SK-N-DZ (cell line): ENCODE results near the gene ZBTB38. TPM values are rescaled to one million over a fixed set of nuclear protein-coding genes. Genes with fewer than 3 reads are reported as not detected.

Experiments
- DNase-seq: peaks from one replicate; pipeline ENCODE4 v3.0.0-alpha.2; 2015; ENCODE audit warnings: low spot score
- polyA plus RNA-seq, 2 experiments: library from polyadenylated mRNA; depleted of rRNA; stranded (reverse); fragments of >200 nt; gene quantifications; 2 replicates each; pipeline ENCODE4 v1.2.3, GENCODE V29; 2014

ZBTB38 gene, protein sequence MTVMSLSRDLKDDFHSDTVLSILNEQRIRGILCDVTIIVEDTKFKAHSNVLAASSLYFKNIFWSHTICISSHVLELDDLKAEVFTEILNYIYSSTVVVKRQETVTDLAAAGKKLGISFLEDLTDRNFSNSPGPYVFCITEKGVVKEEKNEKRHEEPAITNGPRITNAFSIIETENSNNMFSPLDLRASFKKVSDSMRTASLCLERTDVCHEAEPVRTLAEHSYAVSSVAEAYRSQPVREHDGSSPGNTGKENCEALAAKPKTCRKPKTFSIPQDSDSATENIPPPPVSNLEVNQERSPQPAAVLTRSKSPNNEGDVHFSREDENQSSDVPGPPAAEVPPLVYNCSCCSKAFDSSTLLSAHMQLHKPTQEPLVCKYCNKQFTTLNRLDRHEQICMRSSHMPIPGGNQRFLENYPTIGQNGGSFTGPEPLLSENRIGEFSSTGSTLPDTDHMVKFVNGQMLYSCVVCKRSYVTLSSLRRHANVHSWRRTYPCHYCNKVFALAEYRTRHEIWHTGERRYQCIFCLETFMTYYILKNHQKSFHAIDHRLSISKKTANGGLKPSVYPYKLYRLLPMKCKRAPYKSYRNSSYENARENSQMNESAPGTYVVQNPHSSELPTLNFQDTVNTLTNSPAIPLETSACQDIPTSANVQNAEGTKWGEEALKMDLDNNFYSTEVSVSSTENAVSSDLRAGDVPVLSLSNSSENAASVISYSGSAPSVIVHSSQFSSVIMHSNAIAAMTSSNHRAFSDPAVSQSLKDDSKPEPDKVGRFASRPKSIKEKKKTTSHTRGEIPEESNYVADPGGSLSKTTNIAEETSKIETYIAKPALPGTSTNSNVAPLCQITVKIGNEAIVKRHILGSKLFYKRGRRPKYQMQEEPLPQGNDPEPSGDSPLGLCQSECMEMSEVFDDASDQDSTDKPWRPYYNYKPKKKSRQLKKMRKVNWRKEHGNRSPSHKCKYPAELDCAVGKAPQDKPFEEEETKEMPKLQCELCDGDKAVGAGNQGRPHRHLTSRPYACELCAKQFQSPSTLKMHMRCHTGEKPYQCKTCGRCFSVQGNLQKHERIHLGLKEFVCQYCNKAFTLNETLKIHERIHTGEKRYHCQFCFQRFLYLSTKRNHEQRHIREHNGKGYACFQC (N-terminal part only)
- polyA plus RNA-seq (2014; cell fraction: cytosol; rRNA removed): 4.7 and 8.1 TPM in 2 replicates
- polyA plus RNA-seq (2014; cell fraction: nucleus; rRNA removed): 4.0 and 4.3 TPM in 2 replicates

- DNase-seq: peak; percentile 35
These were observed at the start of gene ZBTB38 for GRCh38 chr3:141368062-141368924. ZBTB38 (plus strand) TSS chr3:141368504; CDS start chr3:141442389, 73,885 bp downstream.

GRCh38 chr3:141320399-141321108, 47.8 kb upstream of the ZBTB38 start:
- no peak for DNase-seq

GRCh38 chr3:141321109-141321497, 47.2 kb upstream of the ZBTB38 start:
- no peak for DNase-seq

GRCh38 chr3:141323936-141324704, 44.2 kb upstream of the ZBTB38 start:
- DNase-seq: no peak

DNA sequence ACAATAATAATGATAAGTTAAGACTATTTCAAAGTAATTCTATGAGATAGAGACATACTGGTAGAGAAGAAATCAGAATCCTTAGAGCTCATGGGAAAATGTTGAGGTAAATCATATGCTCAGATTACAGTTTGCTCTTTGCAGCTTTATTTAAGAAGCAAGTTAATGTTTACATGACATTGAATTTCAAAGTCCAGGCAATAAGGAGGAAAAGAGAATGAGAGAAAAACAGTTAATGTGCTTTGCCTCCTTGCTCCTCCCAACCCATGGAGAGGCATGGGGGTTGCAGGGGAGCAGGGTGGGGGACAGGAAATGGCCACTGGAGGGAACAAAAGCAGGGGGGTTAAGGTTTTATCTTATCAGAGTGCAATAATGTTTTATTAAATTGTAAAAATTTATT, 42.2 kb upstream of the ZBTB38 start:
- DNase-seq: no peak

DNA sequence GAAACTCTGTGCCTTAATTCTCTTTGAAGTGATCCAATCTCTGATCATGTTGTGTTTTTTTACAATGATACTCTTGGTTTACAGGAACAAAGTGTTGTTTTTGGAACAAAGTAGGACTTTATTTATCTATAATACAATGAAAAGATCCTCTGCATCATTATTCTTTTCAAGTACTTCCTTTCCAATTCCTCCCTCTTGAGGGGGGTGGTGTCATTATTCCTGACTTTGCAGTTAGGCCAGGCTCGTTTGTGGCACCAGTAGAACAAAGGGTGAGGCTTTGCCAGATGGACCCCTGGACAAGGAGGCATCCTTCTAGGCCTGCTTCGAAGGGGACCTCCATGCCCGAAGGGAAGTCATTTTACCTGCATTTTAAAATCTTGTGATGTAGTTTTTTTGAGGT, 41.7 kb upstream of the ZBTB38 start:
- DNase-seq: no peak

DNA sequence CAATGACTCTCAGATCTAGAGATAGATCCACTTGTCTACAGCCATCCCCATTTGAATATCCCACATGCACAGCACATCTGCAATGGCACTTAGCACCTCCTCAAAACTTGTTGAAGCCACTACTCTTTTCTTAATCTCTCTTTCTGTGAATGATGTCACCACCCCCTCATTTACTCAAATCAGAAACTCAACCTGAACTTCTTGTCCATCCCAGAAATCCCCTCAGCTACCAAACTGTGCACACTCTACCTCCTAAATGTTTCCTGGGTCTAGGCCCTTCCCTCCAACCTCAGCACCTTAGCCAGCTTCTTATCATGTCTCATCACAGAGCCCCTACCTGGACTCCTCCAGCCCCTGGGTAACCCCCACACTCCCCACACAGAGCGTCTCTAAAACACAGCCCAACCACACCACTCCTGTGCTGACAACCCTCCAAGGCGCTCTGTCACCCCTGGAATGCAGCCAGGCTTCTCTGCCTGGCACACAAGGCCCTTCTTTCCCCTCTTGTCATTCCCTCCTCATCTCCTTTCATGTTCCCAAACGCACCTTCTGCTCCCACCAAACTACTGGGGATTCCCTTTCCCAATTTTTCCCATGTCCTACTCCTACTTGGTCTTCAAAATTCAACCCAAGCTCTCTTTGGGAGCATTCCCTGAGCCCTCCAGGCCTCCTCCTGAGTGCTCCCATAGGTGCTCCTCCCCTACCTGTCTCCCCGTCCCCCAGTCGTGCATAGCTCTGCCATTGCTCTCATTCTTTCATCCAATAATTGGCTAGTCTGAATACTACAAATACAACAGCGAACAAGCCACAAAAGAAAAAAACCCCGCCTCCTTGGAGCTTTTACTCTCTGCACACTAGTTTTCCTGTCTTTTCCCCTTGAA, 39.8 kb upstream of the ZBTB38 start:
- DNase-seq: no peak

DNA sequence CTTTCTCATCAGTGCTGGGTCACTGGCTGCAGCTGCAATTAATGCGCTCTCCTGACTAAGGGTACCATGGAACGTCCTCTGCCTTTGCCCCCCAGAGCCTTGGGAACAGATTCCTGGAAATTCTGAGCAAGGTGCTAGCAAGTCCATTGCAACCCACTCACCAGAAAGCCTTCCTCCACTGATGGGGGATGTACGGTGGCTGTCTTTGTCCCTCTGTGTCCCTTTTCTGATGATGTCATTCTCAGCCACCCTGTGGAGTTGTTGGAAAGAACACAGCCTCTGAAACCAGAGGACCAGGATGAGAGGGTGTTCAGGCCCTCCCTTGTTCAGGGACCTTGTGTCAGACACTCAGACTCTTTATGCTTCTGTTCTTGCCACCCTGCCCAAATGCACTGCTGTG, 38.1 kb upstream of the ZBTB38 start:
- DNase-seq: no peak

GRCh38 chr3:141330718-141331376, 37.5 kb upstream of the ZBTB38 start:
- DNase-seq: no peak

DNA sequence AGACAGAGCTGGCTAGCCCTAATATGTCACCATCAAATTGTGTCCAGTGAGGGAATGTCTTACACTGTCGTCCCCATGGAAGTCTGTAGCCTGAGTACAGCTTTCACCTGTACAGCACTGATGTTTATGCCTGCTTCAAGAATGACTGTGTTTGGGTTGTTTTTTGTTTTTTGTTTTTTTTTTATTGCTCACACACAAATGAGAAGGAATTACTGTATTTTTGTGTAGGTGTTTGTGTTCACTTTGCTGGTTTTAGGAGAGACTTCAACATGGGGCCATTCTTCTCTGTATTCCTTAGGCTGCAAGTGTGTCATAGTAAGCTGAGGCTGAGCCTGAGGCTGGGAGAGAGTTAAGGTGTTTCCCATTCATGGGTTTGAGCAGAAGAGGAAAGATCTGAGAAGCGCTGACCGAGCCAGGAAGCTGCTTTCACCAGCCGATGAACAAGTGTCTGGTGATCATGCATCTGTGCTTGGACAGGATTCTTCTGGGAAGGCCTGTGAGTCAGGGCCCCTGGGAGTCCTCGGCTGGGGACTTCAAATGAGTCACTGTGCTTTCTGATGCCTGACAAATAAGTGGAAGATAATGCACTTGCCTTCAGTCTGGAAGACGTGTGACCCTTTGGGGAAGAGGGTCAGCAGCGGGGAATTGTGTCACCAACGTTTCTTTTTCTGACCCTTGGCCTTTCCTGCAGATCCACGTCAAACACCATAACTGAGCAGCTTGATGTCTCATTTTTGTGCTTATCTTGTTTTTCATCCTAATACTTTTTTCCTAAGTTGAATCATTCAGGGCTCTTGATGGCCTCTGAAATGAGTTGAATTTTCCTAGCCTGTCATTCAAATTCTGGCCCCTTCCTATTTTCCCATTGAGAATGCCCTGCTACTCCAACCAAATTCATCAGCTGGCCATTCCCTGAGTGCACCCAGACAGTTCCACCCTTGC, 36.7 kb upstream of the ZBTB38 start:
- no peak for DNase-seq

DNA sequence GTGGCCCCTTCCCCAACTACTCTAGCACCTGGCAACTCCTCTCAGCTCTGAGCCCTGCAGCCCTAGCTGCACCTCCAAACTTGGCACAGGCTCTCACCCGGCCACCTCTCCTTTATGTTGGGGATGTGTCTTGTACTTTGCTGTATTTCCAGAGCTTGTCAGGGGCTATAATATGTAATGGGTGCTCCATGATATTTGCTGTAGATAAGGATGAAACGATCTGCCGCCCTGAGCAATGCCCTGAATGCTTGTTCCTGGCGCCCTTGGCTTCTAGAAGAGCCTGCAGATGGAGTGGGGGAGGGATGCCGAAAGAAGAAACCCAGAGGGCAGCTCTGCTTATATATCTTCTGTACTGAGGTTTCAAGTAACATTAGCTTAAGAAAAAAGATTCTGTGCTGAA, 35.9 kb upstream of the ZBTB38 start:
- no peak for DNase-seq

DNA sequence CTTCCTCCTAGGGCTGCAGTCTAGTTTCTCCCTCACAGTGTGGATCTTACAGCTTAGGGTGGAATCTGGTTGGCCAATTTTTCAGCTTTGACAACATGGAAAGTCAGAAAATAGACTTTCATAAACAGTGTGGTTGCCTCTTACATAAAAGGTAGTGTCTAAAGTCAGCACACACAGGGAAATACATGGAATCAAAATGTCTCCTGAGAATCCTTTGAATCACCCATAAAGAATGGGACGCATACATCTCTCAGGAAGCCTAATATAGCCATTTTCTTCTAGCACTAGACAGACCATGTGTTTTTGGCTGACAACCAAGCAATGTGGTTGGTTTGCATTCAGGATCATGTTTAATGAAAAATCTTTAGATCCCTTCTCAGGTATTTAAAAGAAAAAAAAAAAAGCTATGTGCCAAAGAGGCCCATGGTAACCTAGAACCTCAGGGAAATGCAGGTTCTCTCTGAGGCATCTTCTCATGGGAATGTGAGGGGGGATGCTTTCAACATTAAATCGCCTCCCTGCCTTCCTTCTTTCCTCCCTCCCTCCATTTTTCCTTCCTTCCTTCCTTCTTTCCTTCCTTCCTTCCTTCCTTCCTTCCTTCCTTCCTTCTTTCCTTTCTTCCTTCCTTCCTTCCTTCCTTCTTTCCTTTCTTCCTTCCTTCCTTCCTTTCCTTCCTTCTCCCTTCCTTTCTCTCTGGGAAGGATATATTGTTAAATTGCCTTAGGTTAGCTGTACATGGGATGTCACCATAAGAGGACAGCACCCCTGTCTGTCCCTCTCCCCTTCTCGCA, 34.3 kb upstream of the ZBTB38 start:
- DNase-seq: no peak

DNA sequence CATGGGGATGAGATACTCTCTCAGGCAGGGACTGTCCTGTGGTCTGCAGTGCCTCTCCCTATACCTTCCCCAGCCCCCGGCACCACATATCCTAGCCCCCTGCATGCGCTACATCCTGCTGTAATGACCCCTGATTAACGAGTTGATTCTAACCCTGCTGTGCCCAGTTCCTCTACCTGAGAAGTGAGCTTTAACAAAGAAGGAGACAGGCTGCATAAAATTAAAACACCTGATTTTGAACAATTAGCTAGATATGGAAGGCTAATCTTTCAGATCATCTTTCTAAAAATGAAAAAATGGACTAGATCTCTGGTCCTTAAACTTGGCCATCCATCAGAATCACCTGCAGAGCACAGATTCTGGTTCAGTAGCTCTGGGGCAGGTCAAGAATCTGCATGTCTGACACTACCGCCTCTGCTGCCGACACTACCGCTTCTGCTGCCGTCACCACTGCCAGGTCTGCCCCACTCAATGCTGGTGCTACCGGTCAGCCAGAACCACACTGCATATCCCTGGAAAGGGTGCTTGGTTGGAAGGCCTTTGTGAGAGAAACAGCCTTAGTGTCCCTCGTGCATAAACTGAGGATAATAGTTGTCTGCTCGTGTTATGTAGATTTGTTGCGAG, 33.6 kb upstream of the ZBTB38 start:
- DNase-seq: no peak

- no peak for DNase-seq
These were observed 32.7 kb upstream of the ZBTB38 start for GRCh38 chr3:141335531-141336061.
